Mesenchymal stem cell (in vitro differentiated cells and primary cell): ENCODE results near the gene PKD1L1.
A peak's percentile ranks its signal among the peaks of the same experiment; 100 is the strongest.
"Not testable (repeated sequence)": the region's sequence is repeated elsewhere in the genome, so short reads cannot be mapped to it uniquely, and the experiment has no call there.

Experiments
- DNase-seq: peaks from one replicate; pipeline ENCODE4 v3.0.0-alpha.2; 2013
- H2AFZ ChIP-seq: one replicate; pipeline ENCODE4 v1.6.1; 2013; ENCODE audit warnings: low read depth, mild to moderate bottlenecking, control low read depth, inconsistent platforms, low read length, moderate library complexity
- H2AK5ac ChIP-seq: 2 replicates; pipeline ENCODE4 v1.6.1; 2013; ENCODE audit warnings: low read length, moderate library complexity, mild to moderate bottlenecking, inconsistent platforms; ENCODE audit not compliant: severe bottlenecking
- H2BK120ac ChIP-seq: one replicate; pipeline ENCODE4 v1.6.1; 2013; ENCODE audit warnings: low read depth, mild to moderate bottlenecking, inconsistent platforms, low read length, moderate library complexity
- H2BK12ac ChIP-seq, 2 experiments: one replicate each; pipeline ENCODE4 v1.6.1; 2013; ENCODE audit warnings: inconsistent platforms in 2 of 2, low read length in 2 of 2, mild to moderate bottlenecking in 2 of 2, moderate library complexity in 2 of 2, control low read depth in 1 of 2
- H2BK15ac ChIP-seq: one replicate; pipeline ENCODE4 v1.6.1; 2013; ENCODE audit warnings: mild to moderate bottlenecking, low read depth, inconsistent platforms; ENCODE audit not compliant: poor library complexity, severe bottlenecking
- H2BK5ac ChIP-seq: 2 replicates; pipeline ENCODE4 v1.6.1; 2013; ENCODE audit warnings: low read depth, mild to moderate bottlenecking, low read length, control low read depth, inconsistent platforms; ENCODE audit not compliant: poor library complexity, severe bottlenecking
- H3K14ac ChIP-seq, 2 experiments: one replicate each; pipeline ENCODE4 v1.6.1; 2013; ENCODE audit warnings: inconsistent platforms in 2 of 2, low read length in 2 of 2, control low read depth in 1 of 2, mild to moderate bottlenecking in 1 of 2, moderate library complexity in 1 of 2
- H3K18ac ChIP-seq, 2 experiments: one replicate each; pipeline ENCODE4 v1.6.1; 2013; ENCODE audit warnings: inconsistent platforms in 2 of 2, low read length in 2 of 2, control low read depth in 1 of 2, low read depth in 1 of 2, mild to moderate bottlenecking in 1 of 2
- H3K23ac ChIP-seq, 2 experiments: one replicate each; pipeline ENCODE4 v1.6.1; 2013; ENCODE audit warnings: inconsistent platforms in 2 of 2, low read length in 2 of 2, mild to moderate bottlenecking in 2 of 2, moderate library complexity in 2 of 2, control low read depth in 1 of 2
- H3K27ac ChIP-seq: 2 replicates; pipeline ENCODE4 v1.5.1; 2013; ENCODE audit warnings: mild to moderate bottlenecking, moderate library complexity, low read length, control low read depth, inconsistent platforms; ENCODE audit not compliant: poor library complexity, severe bottlenecking
- H3K27me3 ChIP-seq, 2 experiments: 2 replicates each; pipeline versions ENCODE4 v1.6.1 to v1.7.0; 2013; ENCODE audit warnings: low read length in 2 of 2, mild to moderate bottlenecking in 2 of 2, moderate library complexity in 2 of 2, control low read depth in 1 of 2, inconsistent platforms in 1 of 2; ENCODE audit not compliant: control insufficient read depth in 1 of 2, insufficient read depth in 1 of 2
- H3K36me3 ChIP-seq, 2 experiments: 2 replicates each; pipeline versions ENCODE4 v1.6.1 to v1.7.0; 2013; ENCODE audit warnings: low read length in 2 of 2, control low read depth in 1 of 2, inconsistent platforms in 1 of 2, low read depth in 1 of 2, mild to moderate bottlenecking in 1 of 2; ENCODE audit not compliant: insufficient read depth in 2 of 2, control insufficient read depth in 1 of 2
- H3K4ac ChIP-seq, 2 experiments: one replicate each; pipeline ENCODE4 v1.6.1; 2013; ENCODE audit warnings: inconsistent platforms in 2 of 2, low read length in 2 of 2, mild to moderate bottlenecking in 2 of 2, moderate library complexity in 2 of 2, control low read depth in 1 of 2, low read depth in 1 of 2
- H3K4me1 ChIP-seq: 2 replicates; pipeline ENCODE4 v1.6.1; 2013; ENCODE audit warnings: low read depth, low read length, control low read depth; ENCODE audit not compliant: control insufficient read depth, insufficient read depth
- H3K4me2 ChIP-seq: 2 replicates; pipeline ENCODE4 v1.6.1; 2013; ENCODE audit warnings: low read length, mild to moderate bottlenecking, inconsistent platforms; ENCODE audit not compliant: poor library complexity, severe bottlenecking
- H3K4me3 ChIP-seq, 2 experiments: 2 replicates each; pipeline versions ENCODE4 v1.5.1 to v1.7.0; 2013; ENCODE audit warnings: low read length in 2 of 2, mild to moderate bottlenecking in 2 of 2, control low read depth in 1 of 2, low read depth in 1 of 2; ENCODE audit not compliant: insufficient read depth in 1 of 2
- H3K79me1 ChIP-seq: replicated peaks from 2 replicates; pipeline ENCODE4 v1.6.1; 2013; ENCODE audit warnings: mild to moderate bottlenecking, control low read depth, low read length, inconsistent platforms; ENCODE audit not compliant: poor library complexity, severe bottlenecking
- H3K9ac ChIP-seq: 2 replicates; pipeline ENCODE4 v1.7.0; 2013; ENCODE audit warnings: mild to moderate bottlenecking, low read length, moderate library complexity
- H3K9me3 ChIP-seq: 2 replicates; pipeline ENCODE4 v1.7.0; 2013; ENCODE audit warnings: mild to moderate bottlenecking, low read length; ENCODE audit not compliant: control insufficient read depth
- H4K8ac ChIP-seq: one replicate; pipeline ENCODE4 v1.6.1; 2013; ENCODE audit warnings: inconsistent platforms, mild to moderate bottlenecking, low read length, moderate library complexity
- H4K91ac ChIP-seq: one replicate; pipeline ENCODE4 v1.6.1; 2013; ENCODE audit warnings: mild to moderate bottlenecking, low read length, inconsistent platforms
- WGBS: methylation state at CpG from one replicate; pipeline ENCODE4 v1.1.7; 2013; ENCODE audit warnings: mixed read lengths; 5-methylcytosine and 5-hydroxymethylcytosine counted together

PKD1L1 gene

GRCh38 chr7:47916514-47916913 is 31.8 kb downstream of the PKD1L1 start:
- H2BK5ac ChIP-seq, H2AK5ac ChIP-seq, H3K9me3 ChIP-seq, H3K23ac ChIP-seq, H3K36me3 ChIP-seq, H3K79me1 ChIP-seq, H4K91ac ChIP-seq, H3K4me2 ChIP-seq, H3K27me3 ChIP-seq, H4K8ac ChIP-seq, H3K27ac ChIP-seq, H3K4me3 ChIP-seq, H3K4me1 ChIP-seq, H3K9ac ChIP-seq, H3K14ac ChIP-seq, H3K4ac ChIP-seq, H2BK120ac ChIP-seq: not testable (repeated sequence)
- H2AFZ ChIP-seq: peak overlapping the region; percentile 4
- peak overlapping the region; percentile 48 for H2BK15ac ChIP-seq
- peak overlapping the region in 1 of 2 experiments; percentile 62 for H3K18ac ChIP-seq
- WGBS: 26% methylated on average over 1 of the region's 1 CpG
- peak; percentile 30 for DNase-seq
- H2BK12ac ChIP-seq: peak overlapping the region; percentile 54 to 72

GRCh38 chr7:47915616-47915976 is 32.7 kb downstream of the PKD1L1 start:
- Histone ChIP-seq H3K18ac (no peak overlapping the region), H3K4me1 (no peaks in the 10 kb centered on the region), H3K4me2 (no peak overlapping the region), H3K23ac (no peak overlapping the region), H3K14ac (no peak overlapping the region), H4K91ac (no peak overlapping the region), H3K27ac (no peak overlapping the region), H2BK12ac (no peak overlapping the region), H2BK5ac (no peak overlapping the region), H2AK5ac (no peak overlapping the region), H3K9me3 (peaks cover 6% of the 10 kb centered on the region), H3K36me3 (no peaks in the 10 kb centered on the region), H2BK120ac (no peak overlapping the region), H3K27me3 (no peaks in the 10 kb centered on the region), H2BK15ac (no peak overlapping the region), H2AFZ (no peak overlapping the region), H3K79me1 (no peaks in the 10 kb centered on the region), H3K9ac (no peak overlapping the region), H3K4me3 (no peak overlapping the region), H3K4ac (no peak overlapping the region), H4K8ac (no peak overlapping the region)
- no peak for DNase-seq
- WGBS: 100% methylated on average over 1 of the region's 2 CpGs

- Histone ChIP-seq H2BK120ac (peak overlapping the region; percentile 19), H3K4ac (peak overlapping the region in 1 of 2 experiments; percentile 78), H3K18ac (peak overlapping the region; percentile 10 to 81), H3K36me3 (no peaks in the 10 kb centered on the region), H4K91ac (no peak overlapping the region), H3K4me3 (no peak overlapping the region), H2BK5ac (no peak overlapping the region), H3K9me3 (peaks cover 6% of the 10 kb centered on the region), H4K8ac (no peak overlapping the region), H3K9ac (no peak overlapping the region), H3K4me2 (no peak overlapping the region), H3K79me1 (no peaks in the 10 kb centered on the region), H3K4me1 (no peaks in the 10 kb centered on the region), H2AFZ (peak overlapping the region; percentile 37), H3K23ac (no peak overlapping the region), H2BK12ac (peak overlapping the region in 1 of 2 experiments; percentile 46), H3K27ac (no peak overlapping the region), H2BK15ac (no peak overlapping the region), H3K14ac (peak overlapping the region in 1 of 2 experiments; percentile 0), H2AK5ac (no peak overlapping the region), H3K27me3 (no peaks in the 10 kb centered on the region)
- DNase-seq: peak; percentile 69
- 24% methylated on average over 4 of the region's 5 CpGs for WGBS
Observed at GRCh38 chr7:47914717-47915615, 33.3 kb downstream of the PKD1L1 start.

- Histone ChIP-seq H2BK12ac (no peak overlapping the region), H3K4me1 (no peaks in the 10 kb centered on the region), H3K27me3 (no peaks in the 10 kb centered on the region), H4K8ac (no peak overlapping the region), H2BK120ac (no peak overlapping the region), H3K4me3 (no peak overlapping the region), H3K4me2 (no peak overlapping the region), H2BK15ac (no peak overlapping the region), H3K79me1 (no peaks in the 10 kb centered on the region), H2BK5ac (no peak overlapping the region), H3K18ac (no peak overlapping the region), H4K91ac (no peak overlapping the region), H3K36me3 (no peaks in the 10 kb centered on the region), H2AFZ (no peak overlapping the region), H3K14ac (no peak overlapping the region), H3K27ac (no peak overlapping the region), H3K9me3 (no peaks in the 10 kb centered on the region), H2AK5ac (no peak overlapping the region), H3K9ac (no peak overlapping the region), H3K4ac (no peak overlapping the region), H3K23ac (no peak overlapping the region)
- DNase-seq: no peak
- 95% methylated on average over 4 of the region's 6 CpGs for WGBS
Observed at GRCh38 chr7:47912332-47912731, 35.9 kb downstream of the PKD1L1 start.
